Thymus (tissue), 11 donors: ENCODE data around the gene RSPH10B2. TPM values are rescaled to one million over a fixed set of nuclear protein-coding genes. Genes with fewer than 3 reads are reported as not detected.
"Not testable (repeated sequence)": the region's sequence is repeated elsewhere in the genome, so short reads cannot be mapped to it uniquely, and the experiment has no call there.

Experiments
- DNase-seq, 9 donors: peaks; one replicate each; pipeline ENCODE4 v3.0.0-alpha.2; 2013; ENCODE audit warnings: low spot score in 9 of 9, low read depth in 6 of 9, missing footprints in 1 of 9
- H3K27ac ChIP-seq, 2 donors: one replicate each; pipeline ENCODE4 v1.5.1; 2013; ENCODE audit warnings: control low read depth in 1 of 2, low read depth in 1 of 2, low read length in 1 of 2, mild to moderate bottlenecking in 1 of 2, moderate library complexity in 1 of 2
- H3K27me3 ChIP-seq, 2 donors: one replicate each; pipeline ENCODE4 v1.5.1; 2013; ENCODE audit warnings: low read length in 1 of 2; ENCODE audit not compliant: control insufficient read depth in 2 of 2, insufficient read depth in 1 of 2
- H3K36me3 ChIP-seq, 2 donors: one replicate each; pipeline ENCODE4 v1.5.1; 2013; ENCODE audit warnings: low read length in 1 of 2, mild to moderate bottlenecking in 1 of 2, moderate library complexity in 1 of 2; ENCODE audit not compliant: control insufficient read depth in 2 of 2, insufficient read depth in 2 of 2
- H3K4me1 ChIP-seq, 2 donors: one replicate each; pipeline ENCODE4 v1.5.1; 2013; ENCODE audit warnings: low read length in 2 of 2; ENCODE audit not compliant: control insufficient read depth in 2 of 2, insufficient read depth in 2 of 2
- H3K4me3 ChIP-seq, 2 donors: one replicate each; pipeline ENCODE4 v1.5.1; 2013; ENCODE audit warnings: low read length in 2 of 2, control low read depth in 1 of 2, mild to moderate bottlenecking in 1 of 2
- H3K9me3 ChIP-seq, 2 donors: one replicate each; pipeline ENCODE4 v1.5.1; 2013; ENCODE audit warnings: low read length in 1 of 2, mild to moderate bottlenecking in 1 of 2; ENCODE audit not compliant: control insufficient read depth in 2 of 2, insufficient read depth in 1 of 2
- WGBS: extraction: QIAGEN DNeasy Blood & Tissue Kit; methylation state at CpG from one replicate; pipeline ENCODE4 v1.1.7; 2013; 5-methylcytosine and 5-hydroxymethylcytosine counted together
- polyA plus RNA-seq: library from polyadenylated mRNA; stranded (reverse); fragments of 200-250 nt; gene quantifications from one replicate; pipeline ENCODE4 v1.2.3, GENCODE V29; 2013
- total RNA-seq: library from RNA; stranded (reverse); fragments of 120-200 nt; gene quantifications from one replicate; pipeline ENCODE4 v1.2.4, GENCODE V29; 2013
- donor health status: healthy.

Gene RSPH10B2
- total and polyA plus RNA-seq, 2 donors: 0.14 to 0.25 TPM

GRCh38 chr7:6845971-6846449 is 92.1 kb downstream of the RSPH10B2 start:
- H3K27me3 ChIP-seq: not testable (repeated sequence)
- WGBS: 6% methylated on average over 16 of the region's 16 CpGs

GRCh38 chr7:6847751-6848150 is 93.8 kb downstream of the RSPH10B2 start:
- not testable (repeated sequence) for H3K4me3 ChIP-seq, H3K27me3 ChIP-seq, H3K27ac ChIP-seq, H3K36me3 ChIP-seq, H3K9me3 ChIP-seq, H3K4me1 ChIP-seq, DNase-seq
- 93% methylated on average over 18 of the region's 18 CpGs for WGBS

More at GRCh38 chr7:6845971-6846449, 92.1 kb downstream of the RSPH10B2 start:
- H3K9me3 ChIP-seq, H3K4me1 ChIP-seq, H3K36me3 ChIP-seq, H3K4me3 ChIP-seq, H3K27ac ChIP-seq: not testable (repeated sequence)
- peak in 1 of 9 donors; percentile 25 for DNase-seq

Other genes with a start within 250 kb of the RSPH10B2 start
- 0.28 TPM for gene GRID2IP, start 202.6 kb upstream of the RSPH10B2 start, total RNA-seq
- gene GRID2IP, start 202.6 kb upstream of the RSPH10B2 start, polyA plus RNA-seq: 0.46 TPM
- gene ZDHHC4, start 176.6 kb upstream of the RSPH10B2 start, total RNA-seq: 50.0 TPM
- gene ZDHHC4, start 176.6 kb upstream of the RSPH10B2 start, polyA plus RNA-seq: 38.2 TPM
- gene INTS15, start 164.1 kb upstream of the RSPH10B2 start, total RNA-seq: 16.8 TPM
- 28.7 TPM for gene INTS15, start 164.1 kb upstream of the RSPH10B2 start, polyA plus RNA-seq
- gene ZNF853, start 138.5 kb upstream of the RSPH10B2 start, total RNA-seq: 2.8 TPM
- gene ZNF853, start 138.5 kb upstream of the RSPH10B2 start, polyA plus RNA-seq: 3.3 TPM
- gene ZNF316, start 116.8 kb upstream of the RSPH10B2 start, total RNA-seq: 8.0 TPM
- gene ZNF316, start 116.8 kb upstream of the RSPH10B2 start, polyA plus RNA-seq: 40.3 TPM
- 24.7 TPM for gene ZNF12, start 47.2 kb upstream of the RSPH10B2 start, total RNA-seq
- 21.5 TPM for gene ZNF12, start 47.2 kb upstream of the RSPH10B2 start, polyA plus RNA-seq
- gene CCZ1B, start 72.2 kb downstream of the RSPH10B2 start, total RNA-seq: 132 TPM
- 62.4 TPM for gene CCZ1B, start 72.2 kb downstream of the RSPH10B2 start, polyA plus RNA-seq